ENCODE results near the gene LRRIQ4. TPM values are rescaled to one million over a fixed set of nuclear protein-coding genes. Genes with fewer than 3 reads are reported as not detected.

LRRIQ4 gene
- total RNA-seq, 1 donor from 2014 or later, result not detected

GRCh38 chr3:169867584-169868210 lies 55.0 kb downstream of the LRRIQ4 start:
- intact Hi-C loops (cut with DNase I), result loop anchor here (10.0 kb wide), 1 partner anchor 217 kb away; no protein-coding TSS in a partner anchor
- no peaks in the 10 kb centered on the region for H3K27me3 ChIP-seq
- H3K4me3 ChIP-seq, result no peak overlapping the region
- H3K27ac ChIP-seq, result no peak overlapping the region
- no peaks in the 10 kb centered on the region for H3K36me3 ChIP-seq
- no peaks in the 10 kb centered on the region for H3K4me1 ChIP-seq
- no peak for DNase-seq (ENCODE audit: low spot score in 2 of 2)
- TF ChIP-seq, protein P1, sequence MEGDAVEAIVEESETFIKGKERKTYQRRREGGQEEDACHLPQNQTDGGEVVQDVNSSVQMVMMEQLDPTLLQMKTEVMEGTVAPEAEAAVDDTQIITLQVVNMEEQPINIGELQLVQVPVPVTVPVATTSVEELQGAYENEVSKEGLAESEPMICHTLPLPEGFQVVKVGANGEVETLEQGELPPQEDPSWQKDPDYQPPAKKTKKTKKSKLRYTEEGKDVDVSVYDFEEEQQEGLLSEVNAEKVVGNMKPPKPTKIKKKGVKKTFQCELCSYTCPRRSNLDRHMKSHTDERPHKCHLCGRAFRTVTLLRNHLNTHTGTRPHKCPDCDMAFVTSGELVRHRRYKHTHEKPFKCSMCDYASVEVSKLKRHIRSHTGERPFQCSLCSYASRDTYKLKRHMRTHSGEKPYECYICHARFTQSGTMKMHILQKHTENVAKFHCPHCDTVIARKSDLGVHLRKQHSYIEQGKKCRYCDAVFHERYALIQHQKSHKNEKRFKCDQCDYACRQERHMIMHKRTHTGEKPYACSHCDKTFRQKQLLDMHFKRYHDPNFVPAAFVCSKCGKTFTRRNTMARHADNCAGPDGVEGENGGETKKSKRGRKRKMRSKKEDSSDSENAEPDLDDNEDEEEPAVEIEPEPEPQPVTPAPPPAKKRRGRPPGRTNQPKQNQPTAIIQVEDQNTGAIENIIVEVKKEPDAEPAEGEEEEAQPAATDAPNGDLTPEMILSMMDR (IDR thresholded peaks at IDR 0.05), result no peak
- no peaks in the 10 kb centered on the region for H3K9me3 ChIP-seq

GRCh38 chr3:169868369-169868768 lies 55.7 kb downstream of the LRRIQ4 start:
- no peaks in the 10 kb centered on the region for H3K27me3 ChIP-seq
- H3K9me3 ChIP-seq, result no peaks in the 10 kb centered on the region
- no peak overlapping the region for H3K27ac ChIP-seq
- no peak for DNase-seq (ENCODE audit: low spot score in 2 of 2)
- no peaks in the 10 kb centered on the region for H3K36me3 ChIP-seq
- TF ChIP-seq, protein P1 (IDR thresholded peaks at IDR 0.05), result no peak
- intact Hi-C loops (cut with DNase I), result loop anchor here (10.0 kb wide), 1 partner anchor 216 kb away; no protein-coding TSS in a partner anchor
- H3K4me1 ChIP-seq, result no peaks in the 10 kb centered on the region
- H3K4me3 ChIP-seq, result no peak overlapping the region

- Histone ChIP-seq H3K4me1 (no peaks in the 10 kb centered on the region), H3K36me3 (no peaks in the 10 kb centered on the region), H3K27ac (no peak within 1 kb of the TSS), H3K4me3 (no peak within 1 kb of the TSS), H3K9me3 (no peaks in the 10 kb centered on the region), H3K27me3 (no peaks in the 10 kb centered on the region)
- TF ChIP-seq, protein P1 (IDR thresholded peaks at IDR 0.05), result no peak
- intact Hi-C loops (cut with DNase I), result loop anchor here (10.0 kb wide), 1 partner anchor 215 kb away; no protein-coding TSS in a partner anchor
- DNase-seq (ENCODE audit: low spot score in 2 of 2), result no peak
Observed at GRCh38 chr3:169869484-169870220, 57.0 kb downstream of the LRRIQ4 start, which contains the start of gene LRRC31. TSS of gene LRRC31 (minus strand) at chr3:169869935. CDS start at chr3:169869807, 128 bp downstream.

GRCh38 chr3:169871129-169871886 lies 58.6 kb downstream of the LRRIQ4 start:
- no peak for DNase-seq (ENCODE audit: low spot score in 2 of 2)

GRCh38 chr3:169879013-169879557 lies 66.4 kb downstream of the LRRIQ4 start:
- Histone ChIP-seq H3K27me3 (no peaks in the 10 kb centered on the region), H3K9me3 (no peaks in the 10 kb centered on the region), H3K27ac (no peak overlapping the region), H3K36me3 (no peaks in the 10 kb centered on the region), H3K4me1 (no peaks in the 10 kb centered on the region), H3K4me3 (no peak overlapping the region)
- TF ChIP-seq, protein P1 (IDR thresholded peaks at IDR 0.05), result no peak
- intact Hi-C loops (cut with DNase I), result no loop called here
- no peak for DNase-seq (ENCODE audit: low spot score in 2 of 2)

More at GRCh38 chr3:169871129-169871886, 58.6 kb downstream of the LRRIQ4 start:
- H3K27me3 ChIP-seq, result no peaks in the 10 kb centered on the region
- H3K36me3 ChIP-seq, result no peaks in the 10 kb centered on the region
- intact Hi-C loops (cut with DNase I), result no loop called here
- H3K4me3 ChIP-seq, result no peak overlapping the region
- TF ChIP-seq, protein P1 (IDR thresholded peaks at IDR 0.05), result no peak
- H3K9me3 ChIP-seq, result no peaks in the 10 kb centered on the region
- no peaks in the 10 kb centered on the region for H3K4me1 ChIP-seq
- no peak overlapping the region for H3K27ac ChIP-seq

Measured in ascending aorta (tissue), 2 donors.